C1 segment of cervical spinal cord (tissue), 14 donors: ENCODE measurements around the gene STK32A.

ENCODE experiments used
- DNase-seq, 14 donors: peaks; one replicate each; lab custom pipeline; 2025; lab: John Stamatoyannopoulos, UW

The STK32A gene

DNA sequence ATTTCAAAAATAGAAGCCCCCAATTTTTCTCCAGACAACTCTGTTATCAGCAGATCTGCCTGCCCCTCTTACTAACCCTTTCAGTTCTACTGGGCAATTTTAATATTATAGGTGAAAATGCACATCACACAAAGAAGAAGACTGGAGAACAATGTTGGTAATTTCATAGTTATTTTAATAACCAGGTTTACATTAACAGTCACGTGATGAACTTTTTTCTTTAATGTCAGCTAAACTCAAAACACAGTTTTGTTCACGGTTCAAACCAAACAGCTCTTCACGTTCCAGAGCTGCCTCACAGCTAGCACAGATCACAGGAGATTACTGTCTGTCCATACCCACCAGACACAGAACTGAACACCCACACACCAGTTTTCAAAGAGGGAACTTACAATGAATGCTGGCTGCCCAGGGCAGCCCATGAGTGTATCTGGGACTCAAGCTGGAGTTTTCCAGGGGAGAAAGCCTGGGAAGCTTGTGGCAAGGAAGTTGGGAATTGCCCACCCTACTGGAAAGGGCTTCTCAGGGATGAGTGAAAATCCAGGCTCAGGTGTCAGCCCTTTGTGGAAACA, 155.9 kb downstream of the STK32A start:
- no peak for DNase-seq

DNA sequence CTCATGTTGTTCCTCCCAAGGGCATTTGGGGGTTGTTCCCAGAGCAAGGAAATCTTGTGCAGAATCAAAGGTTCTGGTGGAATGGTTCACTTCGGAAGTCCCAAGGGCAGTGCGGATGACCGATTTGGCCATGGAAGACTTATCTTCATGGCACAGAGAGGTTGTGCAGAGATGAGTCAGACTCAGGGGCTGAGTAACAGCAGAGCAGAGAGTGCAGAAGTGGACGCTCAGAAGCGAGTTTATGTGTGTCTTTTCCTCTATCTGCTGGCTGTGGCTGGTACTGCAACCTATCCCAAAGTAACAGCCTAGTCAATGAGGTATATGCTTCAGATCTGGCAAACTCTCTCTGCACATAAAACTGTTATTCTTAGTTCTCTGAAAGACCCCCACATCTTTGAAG, 157.0 kb downstream of the STK32A start:
- no peak for DNase-seq

DNA sequence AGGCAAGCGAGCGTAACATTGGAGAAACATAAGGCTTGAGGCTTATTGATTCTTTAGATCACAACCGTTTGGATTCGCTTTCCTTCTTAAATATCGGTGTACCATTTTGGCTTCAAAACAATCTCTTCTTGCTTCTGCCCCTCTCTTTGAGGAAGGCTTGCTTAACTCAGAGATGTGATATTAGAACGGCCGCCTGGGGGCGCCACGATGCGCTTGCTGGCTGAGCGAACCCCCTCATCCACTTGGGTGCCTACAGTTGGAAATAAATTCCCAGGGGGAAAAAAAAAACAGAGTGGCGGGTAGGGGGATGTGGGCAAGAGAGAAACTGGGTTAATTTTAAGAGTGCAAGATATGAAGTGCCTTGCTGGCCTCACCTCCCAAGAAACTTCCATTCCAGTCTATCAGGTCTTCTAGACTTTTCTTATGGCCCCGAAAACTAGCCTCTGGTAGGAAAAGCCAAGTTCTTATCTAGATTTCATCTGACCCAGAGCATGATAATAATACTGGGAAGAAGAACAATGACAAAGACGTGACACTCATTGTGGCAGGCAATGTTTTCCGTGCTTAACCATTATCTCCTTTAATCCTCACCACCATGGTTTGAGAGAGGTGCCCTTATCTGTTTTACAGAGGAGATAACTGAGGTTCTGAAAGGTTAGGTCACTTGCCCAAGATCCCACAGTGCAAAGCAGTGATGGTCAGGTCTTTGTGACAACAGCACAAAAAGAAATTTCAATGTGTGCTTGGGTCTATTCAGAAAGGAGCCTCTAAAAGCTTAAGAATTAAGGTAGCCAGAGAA, 159.2 kb downstream of the STK32A start:
- DNase-seq = no peak

DNA sequence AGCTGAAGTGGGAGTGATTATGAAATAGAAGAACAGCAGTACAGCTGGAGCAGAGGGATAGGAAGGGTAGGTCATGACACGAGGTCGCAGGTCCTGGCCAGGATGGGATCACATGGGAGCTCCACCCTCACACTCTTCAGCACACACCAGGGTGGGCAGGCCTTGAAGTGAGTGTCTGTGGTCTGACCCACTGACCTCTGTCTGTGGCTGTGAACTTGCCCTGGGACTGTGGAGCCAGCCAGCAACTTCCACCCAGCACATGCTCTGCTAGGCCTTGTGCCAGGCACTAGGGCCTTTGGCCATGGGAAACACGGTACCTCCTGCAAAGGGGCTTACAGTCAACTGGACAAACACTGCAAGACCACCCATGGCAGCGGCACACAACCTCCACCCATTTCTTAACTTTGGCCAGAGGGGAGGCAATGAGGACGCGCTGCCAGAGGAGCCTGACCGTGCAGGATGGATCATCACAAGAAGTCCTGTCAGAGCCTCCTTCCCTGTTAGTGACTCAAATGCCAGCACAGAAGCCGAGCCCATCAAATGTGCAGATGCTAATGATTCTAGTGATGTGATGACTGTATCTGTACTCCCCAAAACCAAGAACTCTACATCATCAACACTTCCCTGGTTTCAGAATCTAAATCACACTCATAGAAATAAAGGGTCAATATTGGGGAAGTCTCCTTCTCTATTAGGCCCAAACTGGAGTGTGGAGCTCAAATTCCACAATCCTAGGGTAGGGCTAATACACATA, 161.4 kb downstream of the STK32A start:
- DNase-seq = no peak

DNA sequence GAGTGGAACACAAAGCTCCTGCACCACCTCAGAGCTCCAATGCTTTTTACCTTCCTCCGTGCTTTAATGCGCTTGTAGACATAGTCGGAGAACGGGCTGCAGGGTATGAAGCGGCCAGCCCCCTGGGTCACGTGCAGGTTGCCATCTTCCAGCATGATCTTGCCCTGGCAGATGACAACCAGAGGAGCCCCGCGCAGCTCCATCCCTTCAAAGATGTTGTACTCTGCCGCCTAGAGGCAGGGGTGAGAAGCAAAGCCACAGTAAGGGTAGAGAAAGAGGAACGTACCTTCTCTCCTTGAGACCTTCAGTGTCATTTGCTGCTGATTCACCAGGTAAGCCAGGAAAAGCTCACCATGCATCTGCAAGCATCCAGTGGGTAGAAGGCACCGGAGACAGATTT, 162.8 kb downstream of the STK32A start:
- no peak for DNase-seq

DNA sequence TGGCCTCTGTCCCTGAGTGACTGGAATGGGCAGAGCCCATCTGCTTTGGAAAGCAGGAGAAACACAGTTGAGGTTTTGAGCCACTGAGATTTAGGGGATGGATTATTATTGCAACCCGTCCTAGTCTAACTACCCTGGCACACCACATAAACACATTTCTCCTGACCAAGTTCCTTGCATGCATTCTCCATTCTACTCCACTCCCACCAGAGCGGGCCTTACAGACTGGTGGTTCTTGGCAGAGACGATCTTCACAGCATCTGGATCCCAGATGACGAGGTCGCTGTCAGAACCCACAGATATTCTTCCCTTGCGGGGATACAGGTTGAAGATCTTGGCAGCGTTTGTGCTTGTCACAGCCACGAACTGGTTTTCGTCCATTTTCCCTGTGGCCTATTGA, 164.0 kb downstream of the STK32A start:
- DNase-seq = no peak

DNA sequence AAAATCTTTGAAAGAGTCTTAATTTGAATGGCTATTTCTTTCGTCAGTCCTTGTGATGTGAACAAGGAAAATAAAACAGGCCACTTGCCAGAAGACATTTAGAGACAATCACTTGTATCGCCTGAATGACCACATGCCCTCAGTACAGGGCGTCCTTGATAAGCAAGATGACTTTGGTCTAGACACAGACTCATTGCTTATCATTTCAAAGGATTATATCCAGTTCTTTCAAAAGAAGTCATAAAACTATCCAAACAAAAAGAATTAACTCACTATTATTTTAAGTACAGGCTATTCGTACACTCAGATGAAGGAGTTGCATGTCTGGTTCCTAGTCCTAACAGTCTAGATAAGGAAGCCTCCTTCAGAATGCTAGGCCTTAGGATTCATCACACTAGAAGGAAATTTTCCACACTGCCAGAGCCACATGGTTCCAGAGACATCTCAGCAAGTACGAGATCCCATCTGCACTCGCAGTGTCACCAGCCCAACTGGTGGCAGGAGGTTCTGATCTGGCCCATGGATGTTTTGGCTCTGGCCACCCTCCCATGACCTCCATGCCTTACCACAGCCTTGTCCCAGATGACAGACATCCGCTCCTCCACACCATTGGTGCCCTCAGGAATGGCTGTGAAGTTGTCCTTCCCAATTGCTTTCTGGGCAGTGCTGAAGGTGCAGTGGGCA, 165.4 kb downstream of the STK32A start:
- DNase-seq = no peak

DNA sequence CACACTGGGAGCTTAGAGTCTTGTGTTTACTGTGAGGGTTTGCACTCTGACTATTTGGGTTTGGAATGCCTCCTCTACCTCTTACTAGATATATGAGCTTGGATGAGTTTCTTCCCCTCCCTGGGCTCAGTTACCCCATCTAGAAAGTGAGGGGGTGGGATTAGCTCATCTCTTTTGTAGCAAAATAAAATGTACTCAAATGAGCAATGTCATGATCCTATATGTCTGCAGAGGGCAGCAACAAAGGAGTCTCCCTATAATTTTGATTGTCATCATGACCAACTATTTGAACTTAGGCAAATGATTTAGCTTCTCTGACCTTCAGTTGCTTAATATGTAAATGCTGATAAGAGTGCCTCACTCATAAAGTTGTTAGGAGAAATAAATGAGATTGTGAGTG, 166.1 kb downstream of the STK32A start:
- DNase-seq = no peak

DNA sequence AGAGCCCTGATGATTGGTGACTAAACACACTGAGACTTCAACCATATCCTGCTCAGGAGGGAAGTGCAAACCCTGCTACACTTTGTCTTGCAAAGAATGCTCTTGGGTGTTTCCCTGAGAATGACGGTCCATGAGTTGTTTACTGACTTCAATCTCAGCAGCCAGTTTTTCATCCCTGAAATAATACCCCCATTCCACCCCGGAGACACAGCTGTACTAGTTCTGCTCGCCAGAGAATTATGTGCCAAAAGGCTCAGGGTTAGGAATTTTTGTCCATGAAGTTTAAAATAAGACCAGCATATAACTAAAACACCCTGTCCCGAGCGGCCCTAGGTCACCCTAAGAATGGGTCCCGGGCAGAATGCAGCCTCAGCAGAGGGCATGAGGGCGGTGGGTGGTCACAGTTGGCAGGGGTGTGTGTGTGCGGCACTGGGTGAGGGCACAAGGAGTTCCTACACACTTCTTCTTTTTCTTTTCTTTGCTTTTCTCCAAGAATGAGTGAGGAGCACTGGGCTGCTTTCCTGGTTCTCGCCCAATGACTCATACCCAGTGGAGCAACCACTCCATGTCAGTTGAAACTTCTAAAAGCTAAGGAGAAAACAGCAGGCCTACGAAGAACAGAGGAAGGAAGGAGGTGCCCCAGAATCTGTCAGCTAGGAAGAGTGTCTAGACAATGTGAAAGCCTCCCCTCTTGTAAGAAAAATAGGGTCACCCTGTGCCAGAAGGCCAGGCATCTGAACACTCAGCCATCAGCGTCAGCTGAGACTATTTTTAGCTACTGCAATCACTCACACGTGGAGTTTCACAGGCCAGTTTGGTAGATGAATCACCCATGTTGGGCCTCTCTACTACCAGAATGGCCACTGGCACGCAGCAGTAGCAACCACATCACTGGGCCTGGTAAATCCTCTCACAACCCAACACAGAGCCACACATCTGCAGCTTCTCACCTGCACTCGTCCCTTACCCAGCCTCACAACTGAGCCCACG, 169.1 kb downstream of the STK32A start:
- peak in 6 of 14 donors; percentile 28 to 80 (median 46) for DNase-seq

DNA sequence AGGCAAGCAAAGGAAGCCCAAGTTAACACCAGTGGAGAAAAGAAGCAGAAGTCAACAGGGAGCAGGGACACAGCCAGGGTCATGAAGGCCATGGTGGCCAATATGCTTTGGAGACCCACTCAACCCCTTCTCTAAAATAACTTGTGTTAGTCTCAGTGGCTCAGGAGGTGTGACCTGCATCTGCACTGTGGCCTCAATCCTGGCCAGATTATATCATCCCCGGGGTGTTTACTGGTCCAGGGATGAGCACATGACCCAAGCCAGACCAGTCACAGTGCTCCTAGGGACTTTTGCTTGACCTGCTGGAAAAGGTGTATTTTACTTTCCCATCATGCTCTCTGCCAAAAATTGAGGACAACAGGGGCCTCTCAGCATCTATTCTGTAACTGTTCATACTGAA, 169.9 kb downstream of the STK32A start:
- DNase-seq = no peak

DNA sequence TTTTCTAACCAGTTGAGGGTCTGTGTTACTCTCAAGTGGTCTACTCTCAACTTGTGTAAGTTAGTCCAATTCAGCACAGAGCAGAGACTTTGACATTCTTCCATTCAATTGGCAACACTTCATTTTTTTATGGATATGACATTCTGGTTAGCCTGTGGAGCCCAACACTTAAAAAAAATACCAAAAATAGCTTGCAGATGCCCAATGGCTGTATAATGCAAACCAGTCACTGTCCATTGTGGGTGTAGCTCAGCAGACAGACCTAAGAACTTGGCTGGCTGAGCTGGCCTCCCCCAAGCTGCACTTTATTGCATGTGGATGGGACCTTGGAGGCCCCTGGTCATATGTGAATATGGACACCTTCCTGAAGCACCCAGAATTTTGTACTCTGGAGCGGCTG, 171.8 kb downstream of the STK32A start:
- DNase-seq = no peak

DNA sequence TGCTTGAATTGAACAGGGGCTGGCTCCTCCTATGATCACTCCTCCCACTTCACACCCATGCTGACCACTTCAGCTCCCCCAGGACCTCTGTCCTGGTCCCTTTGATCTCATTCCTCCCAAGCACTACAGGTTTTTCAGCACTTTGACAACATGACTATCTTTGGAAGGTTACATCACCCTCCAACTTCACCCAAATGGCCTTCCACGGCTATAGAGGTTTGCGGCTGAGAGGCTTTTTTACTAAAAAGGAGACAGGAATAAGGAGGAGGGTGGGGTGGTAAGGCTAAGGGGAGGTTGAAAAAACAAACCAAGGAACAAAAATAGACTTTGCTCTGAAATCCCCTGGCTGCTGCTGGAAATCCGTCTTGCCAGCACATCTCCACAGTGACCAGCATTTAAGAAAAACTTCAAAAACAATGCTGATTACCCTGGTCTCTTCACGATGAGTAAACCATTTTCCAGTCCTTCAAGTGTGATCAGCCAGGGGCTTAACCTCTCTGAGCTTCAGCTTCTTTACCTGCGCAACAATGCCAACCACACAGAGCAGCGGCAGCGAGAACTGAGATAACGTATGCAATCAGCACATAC, 172.4 kb downstream of the STK32A start:
- no peak for DNase-seq

DNA sequence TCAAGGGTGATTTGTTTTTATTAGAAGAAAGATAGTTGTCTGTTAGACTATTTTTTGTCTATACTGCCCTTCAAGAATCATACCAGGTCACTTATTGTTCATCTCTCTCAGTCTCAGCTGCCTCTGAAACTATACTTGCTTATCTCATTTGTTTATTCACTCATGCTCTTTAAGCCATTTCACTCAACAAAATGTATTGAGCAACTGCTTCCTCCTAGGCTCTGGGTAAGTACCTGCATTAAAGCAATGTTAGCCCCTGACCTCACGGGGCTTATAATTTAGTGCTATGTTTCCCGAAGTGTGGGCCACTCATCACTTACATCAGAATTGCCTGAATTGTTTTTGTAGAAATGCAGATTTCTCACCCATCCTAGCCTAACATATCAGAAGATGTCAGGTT, 174.2 kb downstream of the STK32A start:
- no peak for DNase-seq

DNA sequence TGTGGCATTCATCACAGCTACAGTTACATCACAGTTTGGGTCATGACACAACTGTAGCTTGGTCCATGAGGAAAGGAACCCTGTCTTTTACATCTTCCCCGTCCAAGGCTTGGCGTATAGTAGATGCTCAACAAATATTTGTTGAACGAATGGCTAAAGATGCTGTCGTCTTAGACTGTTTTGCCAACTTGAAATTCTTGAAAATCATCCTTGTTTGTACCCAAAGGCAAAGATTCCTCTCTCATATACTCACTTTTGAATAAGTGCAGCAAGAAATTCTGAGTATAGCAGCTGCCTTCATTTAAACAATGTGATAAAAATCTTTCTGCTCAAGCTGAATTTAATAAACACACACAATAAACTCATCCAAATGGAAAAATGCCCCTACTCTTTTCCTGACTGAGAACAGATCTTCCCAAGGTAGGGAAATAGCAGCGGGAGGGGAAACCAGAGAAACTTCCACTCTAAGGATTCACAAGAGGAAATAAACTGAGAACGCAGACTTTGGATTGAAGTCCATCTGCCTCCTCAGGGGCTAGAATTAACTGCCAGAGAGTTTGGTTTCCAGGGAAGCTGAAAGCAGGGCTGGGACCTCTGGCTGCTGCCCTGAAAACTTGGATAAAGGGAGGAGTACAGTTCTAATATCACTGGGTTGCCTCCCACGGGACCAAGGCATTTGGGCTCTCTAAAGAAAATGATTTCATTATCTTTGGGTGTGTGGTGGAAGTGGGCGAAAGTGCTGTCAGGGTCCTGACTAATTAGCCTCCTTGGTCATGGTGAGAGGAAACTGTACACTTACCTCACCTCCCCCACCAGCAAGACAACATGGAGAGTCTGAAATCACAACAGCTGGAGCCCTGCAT, 175.9 kb downstream of the STK32A start:
- no peak for DNase-seq

DNA sequence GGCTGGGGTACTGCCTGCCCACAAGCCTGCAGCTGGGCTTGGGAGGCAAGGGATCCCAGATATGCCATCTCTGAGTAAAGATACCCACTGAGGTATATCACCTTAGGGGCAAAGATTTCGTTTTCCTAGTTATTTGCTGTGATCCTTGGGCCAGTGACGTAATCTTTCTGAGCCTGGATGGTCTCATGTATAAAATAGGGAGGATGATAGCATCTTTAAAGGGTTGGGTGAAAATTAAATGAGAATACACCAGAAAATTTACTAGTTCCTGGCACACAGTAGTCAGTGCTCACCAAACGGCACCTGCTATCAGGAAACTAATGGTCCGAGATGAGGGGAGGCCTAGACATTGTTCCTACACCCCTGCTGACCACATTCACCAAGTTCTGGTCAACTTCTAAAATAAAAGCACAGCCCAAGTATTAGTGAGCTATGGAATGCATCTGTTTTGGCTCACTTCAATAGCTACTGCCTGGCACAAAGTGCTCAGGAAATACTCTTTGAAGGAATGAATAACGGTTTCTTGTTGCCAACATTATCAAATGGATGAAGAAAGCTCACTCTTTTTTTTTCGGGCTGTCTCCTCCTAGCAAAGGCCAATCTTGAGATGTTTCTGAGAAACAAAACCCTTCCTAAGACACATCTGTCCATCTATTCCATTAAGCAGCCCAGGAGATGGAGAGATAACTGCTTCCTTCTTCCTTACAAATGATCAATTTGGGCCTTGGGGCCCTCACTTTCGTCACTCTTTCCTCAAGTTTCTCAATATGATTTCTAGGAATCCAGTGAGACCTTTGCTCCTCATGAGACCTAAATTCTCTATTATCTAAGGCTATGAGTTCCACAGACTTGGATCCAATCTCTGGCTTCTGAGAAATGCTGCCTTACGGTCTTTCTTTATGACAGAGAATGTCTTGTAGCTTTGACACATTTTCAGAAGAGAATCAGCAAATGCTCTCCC, 176.8 kb downstream of the STK32A start:
- DNase-seq = no peak

DNA sequence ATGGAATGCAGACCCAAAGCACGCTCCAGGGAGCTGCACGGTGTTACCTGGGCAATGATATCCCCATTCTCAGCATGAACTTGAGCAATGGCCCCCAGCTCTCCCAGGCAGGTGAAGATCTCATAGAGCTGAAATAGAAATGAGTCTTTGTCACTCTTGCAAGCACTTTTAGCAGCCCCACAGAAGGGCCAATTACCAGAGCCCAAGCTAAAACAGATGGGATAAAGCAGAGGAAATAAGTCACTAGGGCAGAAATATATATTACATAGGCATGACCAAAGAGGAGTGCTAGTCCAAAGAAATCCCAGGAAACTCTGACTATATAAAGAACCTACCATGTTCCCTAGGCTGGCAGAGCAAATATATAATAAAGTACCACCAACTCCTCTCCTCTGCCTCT, 177.7 kb downstream of the STK32A start:
- no peak for DNase-seq

DNA sequence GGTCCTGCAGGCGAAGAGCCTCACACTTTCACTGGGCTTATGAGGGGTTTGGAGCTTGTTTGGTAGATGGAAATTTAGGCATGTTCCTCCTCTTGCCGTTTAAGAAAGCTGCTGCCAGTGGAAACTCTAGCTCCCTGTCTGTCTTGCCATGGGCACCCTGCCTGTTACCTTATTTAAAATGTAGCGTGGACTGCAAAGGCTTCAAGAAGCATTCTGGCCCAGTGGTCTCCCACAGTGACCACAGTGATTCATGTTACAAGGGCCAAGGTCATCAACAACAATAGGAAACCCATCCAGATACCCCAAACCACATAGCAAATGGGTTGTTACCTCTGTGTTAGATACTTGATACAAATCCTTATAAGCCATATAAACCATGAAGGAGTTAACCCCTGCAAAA, 178.4 kb downstream of the STK32A start:
- no peak for DNase-seq

DNA sequence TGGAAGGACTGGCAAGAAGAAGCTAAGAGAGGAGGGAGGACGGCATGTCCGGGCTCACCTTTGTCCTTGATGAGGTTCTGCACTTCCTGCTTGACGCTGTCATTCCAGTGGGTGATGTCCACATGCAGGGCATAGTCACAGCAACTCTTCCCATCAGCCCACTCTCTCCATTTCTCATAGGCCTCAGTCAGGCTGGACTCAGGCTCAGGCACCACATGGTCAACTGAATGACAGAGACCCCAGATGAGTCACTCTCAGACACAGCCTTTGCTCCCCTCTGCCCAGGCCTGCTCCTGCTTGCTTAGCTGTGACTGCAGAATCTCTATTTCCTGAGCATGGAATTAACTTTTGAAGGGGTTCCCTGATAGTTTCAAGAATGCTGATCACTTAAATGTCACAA, 180.8 kb downstream of the STK32A start:
- DNase-seq = peak in 1 of 14 donors; percentile 41
